NOMO-1 treated with dmso at 0.1 percent for 144 hours (cell line): ENCODE data around the gene MRTFA.

ENCODE experiments used
- DNase-seq: peaks from one replicate; lab custom pipeline; 2025; ENCODE audit not compliant: unreplicated experiment; lab: John Stamatoyannopoulos, UW

MRTFA gene

DNA sequence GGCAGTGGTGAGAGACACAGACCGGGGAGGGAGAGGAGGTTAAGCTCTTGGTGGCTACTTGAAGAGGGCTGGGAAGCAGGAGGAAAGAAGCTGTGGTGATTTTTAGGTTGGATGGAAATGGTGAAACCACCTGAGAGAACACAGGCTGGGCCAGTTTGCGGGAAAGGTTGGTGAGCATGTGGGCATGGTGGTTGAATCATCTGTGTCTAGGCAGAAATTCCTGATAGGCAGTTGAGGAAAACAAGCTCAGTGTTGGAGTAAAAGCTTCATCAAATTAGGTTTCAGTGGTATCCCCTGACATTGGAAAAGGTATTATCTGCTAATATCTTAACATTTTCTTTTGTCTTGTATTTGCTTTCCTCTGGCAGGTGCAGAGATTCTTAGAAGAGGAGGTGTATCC is 270.5 kb downstream of the MRTFA start:
- DNase-seq = no peak

DNA sequence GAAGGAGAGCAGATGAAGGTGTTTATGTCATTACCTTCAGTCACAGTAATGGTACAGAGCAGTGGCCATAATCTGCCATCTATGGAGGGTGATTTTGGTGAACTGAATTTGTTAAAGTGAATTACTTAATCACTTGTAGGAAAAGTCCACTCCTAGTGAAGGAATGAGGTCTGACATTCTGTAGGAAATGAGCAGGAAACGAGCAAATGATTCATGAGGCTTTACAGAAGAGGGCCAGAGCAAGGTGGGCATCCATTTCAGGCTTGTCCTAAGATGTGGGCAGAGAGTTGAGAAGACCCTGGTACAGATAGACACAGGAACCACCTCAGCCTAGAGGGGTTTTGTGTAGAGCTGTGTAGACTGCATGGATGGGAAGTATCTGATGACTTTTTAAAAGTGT is 272.1 kb downstream of the MRTFA start:
- DNase-seq = no peak

DNA sequence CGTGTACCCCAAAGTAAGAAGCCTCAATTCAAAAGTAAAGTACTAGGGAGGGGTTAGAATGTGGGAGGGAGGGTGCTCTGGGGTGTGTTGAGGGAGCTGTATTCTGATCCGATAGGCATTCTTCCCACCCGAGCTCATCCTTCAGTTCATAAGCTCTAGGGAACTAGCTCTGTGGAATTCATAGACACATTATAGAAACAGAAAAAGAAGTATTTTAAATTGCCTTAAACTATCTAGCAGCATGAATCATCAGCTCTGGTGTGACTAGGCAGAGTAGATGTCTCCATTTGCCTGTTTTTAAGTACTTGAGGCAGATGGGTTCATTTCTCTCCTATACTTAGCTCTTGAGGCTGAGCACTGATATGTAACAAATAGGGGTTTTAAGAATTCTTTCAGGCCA is 273.5 kb downstream of the MRTFA start:
- DNase-seq = no peak

DNA sequence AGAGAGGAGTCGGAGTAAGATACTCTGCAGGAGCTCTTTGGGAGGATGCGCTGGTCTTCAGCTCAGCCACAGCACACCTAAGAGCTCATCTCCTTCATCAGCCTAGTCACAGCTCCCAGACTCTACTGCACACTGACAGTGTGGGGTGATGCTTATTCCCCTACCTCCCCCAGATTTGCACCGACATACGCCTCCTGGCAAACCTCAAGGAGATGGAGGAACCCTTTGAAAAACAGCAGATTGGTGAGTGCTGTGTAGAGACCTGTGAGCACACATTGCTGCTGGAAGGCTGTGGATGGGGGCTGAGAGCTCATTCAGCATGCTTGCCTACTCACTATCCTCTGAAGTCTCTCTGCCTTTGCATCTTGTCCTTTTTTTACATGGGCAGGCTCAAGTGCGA is 275.4 kb downstream of the MRTFA start:
- DNase-seq = no peak
